B cell (primary cell): Measurements from ENCODE around the gene GPATCH8. TPM values are rescaled to one million over a fixed set of nuclear protein-coding genes. Genes with fewer than 3 reads are reported as not detected.

Experiments used
- ATAC-seq: fragments of 200-7000 bp; cut with Tn5 transposase; one replicate; pipeline ENCODE4 v1.10.0; 2021; ENCODE audit warnings: low read depth, mild to moderate bottlenecking, moderate number of reproducible peaks, moderate library complexity
- CTCF ChIA-PET: fragments of 350-600 bp; sonication (Branson Sonifier 250); formaldehyde crosslinking; loops from one replicate; lab custom pipeline; 2021; ENCODE audit warnings: antibody characterized with exemption, inconsistent platforms; lab: Charles Lee
- POLR2A ChIA-PET: fragments of 350-600 bp; sonication (Branson Sonifier 250); formaldehyde crosslinking; loops from one replicate; lab custom pipeline; 2021; ENCODE audit warnings: antibody characterized with exemption; lab: Charles Lee
- DNase-seq: peaks from one replicate; pipeline ENCODE4 v3.0.0; 2013
- H2AFZ ChIP-seq: 2 replicates; pipeline ENCODE4 v1.6.1; 2012; ENCODE audit warnings: mild to moderate bottlenecking, low read depth, low read length; ENCODE audit not compliant: insufficient read depth, poor library complexity, severe bottlenecking
- H3K27ac ChIP-seq, 2 donors: 1 replicate in 1 of 2; 2 replicates in 1 of 2; pipeline ENCODE4 v1.5.1; 2012 to 2013; ENCODE audit warnings: low read length in 2 of 2, mild to moderate bottlenecking in 2 of 2, moderate library complexity in 1 of 2
- H3K27me3 ChIP-seq, 4 experiments: fragments of 200-600 bp in 1 of 4; sonication (generic) in 1 of 4; replicated peaks in 1 of 4; 1 replicate in 2 of 4; 2 replicates in 2 of 4; pipeline versions ENCODE4 v1.6.1 to v1.7.0; 2013 to 2016; ENCODE audit warnings: low read length in 3 of 4, mild to moderate bottlenecking in 2 of 4, mixed read lengths in 1 of 4, moderate library complexity in 1 of 4; ENCODE audit not compliant: insufficient read depth in 4 of 4, control insufficient read depth in 3 of 4; ENCODE audit errors: control extremely low read depth in 1 of 4
- H3K36me3 ChIP-seq, 2 experiments: replicated peaks in 1 of 2; 1 replicate in 1 of 2; 2 replicates in 1 of 2; pipeline versions ENCODE4 v1.6.1 to v1.7.1; 2013; ENCODE audit warnings: low read length in 1 of 2; ENCODE audit not compliant: insufficient read depth in 2 of 2, control insufficient read depth in 1 of 2; ENCODE audit errors: control extremely low read depth in 1 of 2, extremely low read depth in 1 of 2
- H3K4me1 ChIP-seq, 2 donors: fragments of 200-600 bp in 1 of 2; sonication (generic) in 1 of 2; 1 replicate in 1 of 2; 2 replicates in 1 of 2; pipeline versions ENCODE4 v1.5.1 to v1.6.1; 2013 to 2017; ENCODE audit warnings: low read length in 2 of 2; ENCODE audit not compliant: control insufficient read depth in 2 of 2, insufficient read depth in 2 of 2
- H3K4me2 ChIP-seq: replicated peaks from 2 replicates; pipeline ENCODE3; 2012; ENCODE audit warnings: mild to moderate bottlenecking, low read depth, low read length; ENCODE audit not compliant: poor library complexity, severe bottlenecking
- H3K4me3 ChIP-seq, 5 experiments: fragments of 200-600 bp in 1 of 5; sonication (generic) in 1 of 5; 1 replicate in 3 of 5; 2 replicates in 2 of 5; pipeline versions ENCODE4 v1.5.1 to v1.7.0; 2011 to 2016; ENCODE audit warnings: low read length in 4 of 5, mild to moderate bottlenecking in 4 of 5, low read depth in 2 of 5, control low read depth in 1 of 5, moderate library complexity in 1 of 5; ENCODE audit not compliant: insufficient read depth in 1 of 5; ENCODE audit errors: control extremely low read depth in 1 of 5, extremely low read depth in 1 of 5
- H3K79me2 ChIP-seq: fragments of 200-600 bp; sonication (generic); one replicate; pipeline ENCODE4 v1.6.0; 2016; ENCODE audit warnings: low read length; ENCODE audit not compliant: control insufficient read depth, insufficient read depth
- H3K9ac ChIP-seq: fragments of 200-600 bp; sonication (generic); 2 replicates; pipeline ENCODE4 v1.6.1; 2017; ENCODE audit warnings: mild to moderate bottlenecking, low read length, moderate library complexity
- H3K9me3 ChIP-seq, 3 donors: one replicate each; pipeline versions ENCODE4 v1.6.1 to v1.7.1; 2013; ENCODE audit warnings: low read length in 2 of 3; ENCODE audit not compliant: control insufficient read depth in 2 of 3, insufficient read depth in 1 of 3; ENCODE audit errors: control extremely low read depth in 1 of 3
- H4K20me1 ChIP-seq: 2 replicates; pipeline ENCODE4 v1.6.0; 2012; ENCODE audit warnings: mild to moderate bottlenecking, low read length; ENCODE audit not compliant: insufficient read depth, control insufficient read depth, poor library complexity, severe bottlenecking
- H3K27ac Mint-ChIP-seq: one replicate; pipeline ENCODE4 v1.8.0; 2021; ENCODE audit warnings: mixed read lengths
- H3K27me3 Mint-ChIP-seq: one replicate; pipeline ENCODE4 v1.8.0; 2021; ENCODE audit warnings: mixed read lengths
- H3K4me1 Mint-ChIP-seq: one replicate; pipeline ENCODE4 v1.8.0; 2021; ENCODE audit warnings: mixed read lengths
- H3K4me3 Mint-ChIP-seq: one replicate; pipeline ENCODE4 v1.8.0; 2021; ENCODE audit warnings: mixed read lengths
- H3K9me3 Mint-ChIP-seq: one replicate; pipeline ENCODE4 v1.8.0; 2022; ENCODE audit warnings: mixed read lengths; ENCODE audit not compliant: insufficient read depth
- EZH2 ChIP-seq: IDR thresholded peaks from 2 replicates; pipeline ENCODE4 v1.6.1; 2012; ENCODE audit warnings: borderline replicate concordance, low read depth, mild to moderate bottlenecking, moderate library complexity, low read length; ENCODE audit not compliant: insufficient read depth, poor library complexity, severe bottlenecking
- WGBS: methylation state at CpG from one replicate; pipeline ENCODE4 v1.1.5; 2013; ENCODE audit warnings: missing lambda C conversion rate; ENCODE audit not compliant: insufficient coverage; 5-methylcytosine and 5-hydroxymethylcytosine counted together
- intact Hi-C: fragments of 100-400 bp; cut with micrococcal nuclease; formaldehyde crosslinking; loops from one replicate; pipeline ENCODE4 v1.10.0; 2022
- polyA plus RNA-seq: library from polyadenylated mRNA; depleted of rRNA; stranded (reverse); fragments of >200 nt; gene quantifications from 2 replicates; pipeline ENCODE4 v1.2.3, GENCODE V29; 2012
- total RNA-seq, 2 donors: library from RNA; stranded (reverse); fragments of 120-200 nt in 1 of 2; gene quantifications; 1 replicate in 1 of 2; 2 replicates in 1 of 2; pipeline versions ENCODE4 v1.2.3 to v1.2.4, GENCODE V29; 2013 to 2022
- TF ChIP-seq, protein P1 (sequence below): fragments of 200-600 bp; IDR thresholded peaks from one replicate; pipeline ENCODE4 v1.8.0; 2022; ENCODE audit warnings: antibody characterized with exemption, mild to moderate bottlenecking

Gene GPATCH8
- total and polyA plus RNA-seq, 2 donors (not counting 1 experiment from before 2014, with no cell fraction given): 28.3 to 83.4 TPM

DNA sequence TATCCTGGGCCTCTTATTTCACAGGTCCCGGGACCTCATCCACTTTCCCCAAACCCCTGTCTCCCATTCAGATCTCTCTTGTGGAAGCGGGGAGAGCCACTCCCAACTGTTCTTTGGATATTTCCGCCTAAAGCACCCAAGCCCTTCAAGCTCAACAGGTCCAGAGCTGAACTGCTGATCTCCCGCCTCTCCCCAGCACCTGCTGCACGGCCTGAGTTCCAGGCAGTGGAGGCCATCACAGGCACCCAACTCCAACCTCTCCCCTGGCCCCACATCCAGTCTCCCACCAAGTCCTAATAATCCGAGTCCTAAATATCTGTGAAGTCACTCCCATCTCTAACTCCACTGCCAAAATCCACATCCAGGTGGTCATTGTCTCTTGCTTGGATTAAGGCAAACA is 120.3 kb downstream of the GPATCH8 start:
- Histone ChIP-seq H3K27me3 (peaks cover 0 to 42% (median 11%) of the 10 kb centered on the region in 4 experiments), H3K79me2 (no peaks in the 10 kb centered on the region), H3K4me1 (peaks cover 17 to 19% of the 10 kb centered on the region in 2 donors), H2AFZ (no peak overlapping the region), H3K4me2 (no peak overlapping the region), H3K9ac (no peak overlapping the region), H3K4me3 (no peak overlapping the region), H3K9me3 (peaks cover 0 to 13% (median 0%) of the 10 kb centered on the region in 3 donors), H3K36me3 (no peaks in the 10 kb centered on the region), H4K20me1 (no peaks in the 10 kb centered on the region), H3K27ac (no peak overlapping the region)
- peaks cover 15% of the 10 kb centered on the region for H3K4me1 Mint-ChIP-seq
- POLR2A ChIA-PET: no interaction called here
- no peak overlapping the region for H3K4me3 Mint-ChIP-seq
- ATAC-seq (no peak), DNase-seq (no peak)
- H3K27ac Mint-ChIP-seq: no peak overlapping the region
- TF ChIP-seq EZH2: no peak
- TF ChIP-seq, protein P1, sequence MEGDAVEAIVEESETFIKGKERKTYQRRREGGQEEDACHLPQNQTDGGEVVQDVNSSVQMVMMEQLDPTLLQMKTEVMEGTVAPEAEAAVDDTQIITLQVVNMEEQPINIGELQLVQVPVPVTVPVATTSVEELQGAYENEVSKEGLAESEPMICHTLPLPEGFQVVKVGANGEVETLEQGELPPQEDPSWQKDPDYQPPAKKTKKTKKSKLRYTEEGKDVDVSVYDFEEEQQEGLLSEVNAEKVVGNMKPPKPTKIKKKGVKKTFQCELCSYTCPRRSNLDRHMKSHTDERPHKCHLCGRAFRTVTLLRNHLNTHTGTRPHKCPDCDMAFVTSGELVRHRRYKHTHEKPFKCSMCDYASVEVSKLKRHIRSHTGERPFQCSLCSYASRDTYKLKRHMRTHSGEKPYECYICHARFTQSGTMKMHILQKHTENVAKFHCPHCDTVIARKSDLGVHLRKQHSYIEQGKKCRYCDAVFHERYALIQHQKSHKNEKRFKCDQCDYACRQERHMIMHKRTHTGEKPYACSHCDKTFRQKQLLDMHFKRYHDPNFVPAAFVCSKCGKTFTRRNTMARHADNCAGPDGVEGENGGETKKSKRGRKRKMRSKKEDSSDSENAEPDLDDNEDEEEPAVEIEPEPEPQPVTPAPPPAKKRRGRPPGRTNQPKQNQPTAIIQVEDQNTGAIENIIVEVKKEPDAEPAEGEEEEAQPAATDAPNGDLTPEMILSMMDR: no peak
- 91% methylated on average over 6 of the region's 6 CpGs for WGBS
- intact Hi-C loops: no loop called here
- peaks cover 35% of the 10 kb centered on the region for H3K27me3 Mint-ChIP-seq
- no peaks in the 10 kb centered on the region for H3K9me3 Mint-ChIP-seq
- CTCF ChIA-PET: no interaction called here

DNA sequence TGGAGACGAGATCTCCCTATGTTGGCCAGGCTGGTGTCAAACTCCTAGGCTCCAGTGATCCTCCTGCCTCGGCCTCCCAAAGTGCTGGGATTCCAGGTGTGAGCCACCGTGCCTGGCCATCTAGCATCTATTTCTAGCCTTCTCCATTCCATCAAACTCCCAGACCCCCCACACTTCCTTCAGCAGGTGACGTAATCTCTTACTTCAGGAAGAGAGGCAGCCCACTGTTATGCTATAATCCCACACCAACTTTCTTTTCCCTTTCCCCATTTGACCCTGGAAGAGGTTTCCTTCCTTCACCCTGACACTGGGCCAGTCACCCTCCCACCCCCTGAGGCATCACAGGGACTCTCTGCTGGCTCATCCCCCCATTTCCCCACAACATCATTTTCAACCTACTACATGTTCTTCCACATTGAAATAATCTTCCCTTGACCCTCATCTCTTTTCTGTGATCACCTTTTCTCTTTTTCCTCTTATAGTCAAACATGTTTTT is 121.3 kb downstream of the GPATCH8 start:
- no peak overlapping the region for H3K27ac ChIP-seq
- no peak for DNase-seq
- no peak overlapping the region for H2AFZ ChIP-seq
- peaks cover 15% of the 10 kb centered on the region for H3K4me1 Mint-ChIP-seq
- H3K9ac ChIP-seq: no peak overlapping the region
- H3K27me3 Mint-ChIP-seq: peaks cover 35% of the 10 kb centered on the region
- H3K4me3 ChIP-seq: no peak overlapping the region
- POLR2A ChIA-PET: no interaction called here
- CTCF ChIA-PET: no interaction called here
- WGBS: 86% methylated on average over 4 of the region's 4 CpGs
- no peaks in the 10 kb centered on the region for H3K79me2 ChIP-seq
- no peaks in the 10 kb centered on the region for H3K9me3 Mint-ChIP-seq
- intact Hi-C loops: no loop called here
- H3K4me3 Mint-ChIP-seq: no peak overlapping the region
- peaks cover 17 to 19% of the 10 kb centered on the region in 2 donors for H3K4me1 ChIP-seq
- peaks cover 0 to 13% (median 0%) of the 10 kb centered on the region in 3 donors for H3K9me3 ChIP-seq
- H3K27ac Mint-ChIP-seq: no peak overlapping the region
- TF ChIP-seq EZH2: no peak
- TF ChIP-seq, protein P1: no peak
- H3K4me2 ChIP-seq: no peak overlapping the region
- peaks cover 0 to 38% (median 11%) of the 10 kb centered on the region in 4 experiments for H3K27me3 ChIP-seq
- no peaks in the 10 kb centered on the region for H3K36me3 ChIP-seq
- ATAC-seq: no peak
- no peaks in the 10 kb centered on the region for H4K20me1 ChIP-seq
